PC-9 (cell line): ENCODE data around the gene DOC2A.

Experiments used
- EZH2 ChIP-seq: fragments of 200-600 bp; sonication (generic); IDR thresholded peaks from 2 replicates; pipeline ENCODE4 v1.8.0; 2017; ENCODE audit warnings: antibody characterized with exemption, low read depth
- TF ChIP-seq, protein P1 (sequence below): fragments of 200-600 bp; sonication (generic); conservative IDR thresholded peaks from 2 replicates; pipeline ENCODE4 v1.6.1; 2017; ENCODE audit warnings: mixed run types, antibody characterized with exemption, mild to moderate bottlenecking, moderate library complexity

- TF ChIP-seq, protein P1, sequence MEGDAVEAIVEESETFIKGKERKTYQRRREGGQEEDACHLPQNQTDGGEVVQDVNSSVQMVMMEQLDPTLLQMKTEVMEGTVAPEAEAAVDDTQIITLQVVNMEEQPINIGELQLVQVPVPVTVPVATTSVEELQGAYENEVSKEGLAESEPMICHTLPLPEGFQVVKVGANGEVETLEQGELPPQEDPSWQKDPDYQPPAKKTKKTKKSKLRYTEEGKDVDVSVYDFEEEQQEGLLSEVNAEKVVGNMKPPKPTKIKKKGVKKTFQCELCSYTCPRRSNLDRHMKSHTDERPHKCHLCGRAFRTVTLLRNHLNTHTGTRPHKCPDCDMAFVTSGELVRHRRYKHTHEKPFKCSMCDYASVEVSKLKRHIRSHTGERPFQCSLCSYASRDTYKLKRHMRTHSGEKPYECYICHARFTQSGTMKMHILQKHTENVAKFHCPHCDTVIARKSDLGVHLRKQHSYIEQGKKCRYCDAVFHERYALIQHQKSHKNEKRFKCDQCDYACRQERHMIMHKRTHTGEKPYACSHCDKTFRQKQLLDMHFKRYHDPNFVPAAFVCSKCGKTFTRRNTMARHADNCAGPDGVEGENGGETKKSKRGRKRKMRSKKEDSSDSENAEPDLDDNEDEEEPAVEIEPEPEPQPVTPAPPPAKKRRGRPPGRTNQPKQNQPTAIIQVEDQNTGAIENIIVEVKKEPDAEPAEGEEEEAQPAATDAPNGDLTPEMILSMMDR = no peak
- no peak for TF ChIP-seq EZH2
Measured at GRCh38 chr16:29991571-29991904, 19.3 kb downstream of the DOC2A start.
